ENCODE measurements around the gene NPEPPS.
"Not testable (repeated sequence)": the region's sequence is repeated elsewhere in the genome, so short reads cannot be mapped to it uniquely, and the experiment has no call there.

GRCh38 chr17:47562406-47562705 lies 31.4 kb downstream of the NPEPPS start:
- TF ChIP-seq CTCF (IDR thresholded peaks at IDR 0.05 in 8 of 11, conservative IDR thresholded peaks at IDR 0.05 in 3 of 11); POLR2A (IDR thresholded peaks at IDR 0.05): not testable (repeated sequence)
